OCI-LY1 (cell line): ENCODE data around the gene TXNDC11.

Source experiments
- CTCF ChIP-seq: fragments of 200-600 bp; sonication (generic), shearing (Covaris generic); IDR thresholded peaks from 2 replicates; pipeline ENCODE4 v1.5.1; 2017; ENCODE audit warnings: mild to moderate bottlenecking, antibody characterized with exemption, low read length, moderate library complexity, mixed read lengths
- EZH2 ChIP-seq: fragments of 200-600 bp; sonication (generic), shearing (Covaris generic); IDR thresholded peaks from 2 replicates; pipeline ENCODE4 v1.8.0; 2017; ENCODE audit warnings: borderline replicate concordance, mixed run types, mild to moderate bottlenecking, antibody characterized with exemption, low read length, moderate library complexity, mixed read lengths

- TF ChIP-seq CTCF (no peak), EZH2 (no peak)
Measured at GRCh38 chr16:11635113-11635652, 107.5 kb downstream of the TXNDC11 start.
